Prostate gland (tissue), 2 donors: ENCODE data around the gene CEP112. TPM values are rescaled to one million over a fixed set of nuclear protein-coding genes. Genes with fewer than 3 reads are reported as not detected.

Experiments
- DNase-seq: peaks from one replicate; pipeline ENCODE4 v3.0.0-alpha.2; 2019; ENCODE audit warnings: low spot score
- H3K27ac ChIP-seq, 2 donors: fragments of 200-600 bp; sonication (generic); 2 replicates each; pipeline ENCODE4 v1.5.1; 2017 to 2019
- H3K27me3 ChIP-seq: fragments of 200-600 bp; sonication (generic); replicated peaks from 2 replicates; pipeline ENCODE4 v1.5.1; 2019; ENCODE audit not compliant: insufficient read depth
- H3K36me3 ChIP-seq, 2 donors: fragments of 200-600 bp; sonication (generic); 1 replicate in 1 of 2; 2 replicates in 1 of 2; pipeline versions ENCODE4 v1.5.1 to v1.8.1; 2017 to 2019
- H3K4me1 ChIP-seq: fragments of 200-600 bp; sonication (generic); replicated peaks from 2 replicates; pipeline ENCODE4 v1.5.1; 2019
- H3K4me3 ChIP-seq, 2 donors: fragments of 200-600 bp; sonication (generic); 2 replicates each; pipeline ENCODE4 v1.5.1; 2017 to 2019
- H3K9me3 ChIP-seq: fragments of 200-600 bp; sonication (generic); 2 replicates; pipeline ENCODE4 v1.5.1; 2017
- POLR2A ChIP-seq: fragments of 450-650 bp; IDR thresholded peaks from one replicate; pipeline ENCODE4 v1.6.1; 2016; ENCODE audit warnings: antibody characterized with exemption, mild to moderate bottlenecking
- POLR2AphosphoS5 ChIP-seq: sonication (generic); formaldehyde crosslinking; IDR thresholded peaks from one replicate; pipeline ENCODE4 v1.6.1; 2017; ENCODE audit warnings: antibody characterized with exemption
- WGBS: methylation state at CpG from one replicate; pipeline ENCODE4 v1.1.5; 2018; 5-methylcytosine and 5-hydroxymethylcytosine counted together
- intact Hi-C: fragments of 100-400 bp; cut with DNase I; formaldehyde crosslinking; loops from one replicate; pipeline ENCODE4 v1.14.2; 2022
- total RNA-seq, 2 donors: library from RNA; depleted of rRNA; stranded (reverse); fragments of >200 nt; gene quantifications; one replicate each; pipeline ENCODE4 v1.1.0, GENCODE V29; 2016
- TF ChIP-seq, protein P1 (sequence below), 4 experiments: fragments of 200-600 bp in 2 of 4; fragments of 450-650 bp in 2 of 4; sonication (generic) in 2 of 4; IDR thresholded peaks; 1 replicate in 3 of 4; 2 replicates in 1 of 4; pipeline ENCODE4 v1.5.1; 2016 to 2019; ENCODE audit warnings: antibody characterized with exemption in 4 of 4, mild to moderate bottlenecking in 2 of 4, moderate library complexity in 2 of 4

CEP112 gene
- total RNA-seq, 2 donors from 2014 or later = 2.3 to 22.8 TPM

GRCh38 chr17:66006654-66007053, 185.3 kb downstream of the CEP112 start:
- no peak for TF ChIP-seq POLR2AphosphoS5
- DNase-seq = no peak
- H3K4me3 ChIP-seq = no peak overlapping the region
- 81% methylated on average over 4 of the region's 4 CpGs for WGBS
- H3K9me3 ChIP-seq = no peaks in the 10 kb centered on the region
- no peak overlapping the region for H3K27ac ChIP-seq
- no peaks in the 10 kb centered on the region for H3K36me3 ChIP-seq
- H3K27me3 ChIP-seq = no peaks in the 10 kb centered on the region
- intact Hi-C loops = no loop called here
- no peaks in the 10 kb centered on the region for H3K4me1 ChIP-seq

GRCh38 chr17:66002812-66003211, 189.1 kb downstream of the CEP112 start:
- Histone ChIP-seq H3K4me3 (no peak overlapping the region), H3K4me1 (no peaks in the 10 kb centered on the region), H3K27ac (no peak overlapping the region), H3K27me3 (no peaks in the 10 kb centered on the region), H3K9me3 (no peaks in the 10 kb centered on the region), H3K36me3 (no peaks in the 10 kb centered on the region)
- intact Hi-C loops = no loop called here
- no peak for DNase-seq
- TF ChIP-seq POLR2A = no peak
- TF ChIP-seq, protein P1, sequence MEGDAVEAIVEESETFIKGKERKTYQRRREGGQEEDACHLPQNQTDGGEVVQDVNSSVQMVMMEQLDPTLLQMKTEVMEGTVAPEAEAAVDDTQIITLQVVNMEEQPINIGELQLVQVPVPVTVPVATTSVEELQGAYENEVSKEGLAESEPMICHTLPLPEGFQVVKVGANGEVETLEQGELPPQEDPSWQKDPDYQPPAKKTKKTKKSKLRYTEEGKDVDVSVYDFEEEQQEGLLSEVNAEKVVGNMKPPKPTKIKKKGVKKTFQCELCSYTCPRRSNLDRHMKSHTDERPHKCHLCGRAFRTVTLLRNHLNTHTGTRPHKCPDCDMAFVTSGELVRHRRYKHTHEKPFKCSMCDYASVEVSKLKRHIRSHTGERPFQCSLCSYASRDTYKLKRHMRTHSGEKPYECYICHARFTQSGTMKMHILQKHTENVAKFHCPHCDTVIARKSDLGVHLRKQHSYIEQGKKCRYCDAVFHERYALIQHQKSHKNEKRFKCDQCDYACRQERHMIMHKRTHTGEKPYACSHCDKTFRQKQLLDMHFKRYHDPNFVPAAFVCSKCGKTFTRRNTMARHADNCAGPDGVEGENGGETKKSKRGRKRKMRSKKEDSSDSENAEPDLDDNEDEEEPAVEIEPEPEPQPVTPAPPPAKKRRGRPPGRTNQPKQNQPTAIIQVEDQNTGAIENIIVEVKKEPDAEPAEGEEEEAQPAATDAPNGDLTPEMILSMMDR (IDR thresholded peaks at IDR 0.05) = no peak
- no peak for TF ChIP-seq POLR2AphosphoS5
- WGBS = 16% methylated on average over 1 of the region's 1 CpG

DNA sequence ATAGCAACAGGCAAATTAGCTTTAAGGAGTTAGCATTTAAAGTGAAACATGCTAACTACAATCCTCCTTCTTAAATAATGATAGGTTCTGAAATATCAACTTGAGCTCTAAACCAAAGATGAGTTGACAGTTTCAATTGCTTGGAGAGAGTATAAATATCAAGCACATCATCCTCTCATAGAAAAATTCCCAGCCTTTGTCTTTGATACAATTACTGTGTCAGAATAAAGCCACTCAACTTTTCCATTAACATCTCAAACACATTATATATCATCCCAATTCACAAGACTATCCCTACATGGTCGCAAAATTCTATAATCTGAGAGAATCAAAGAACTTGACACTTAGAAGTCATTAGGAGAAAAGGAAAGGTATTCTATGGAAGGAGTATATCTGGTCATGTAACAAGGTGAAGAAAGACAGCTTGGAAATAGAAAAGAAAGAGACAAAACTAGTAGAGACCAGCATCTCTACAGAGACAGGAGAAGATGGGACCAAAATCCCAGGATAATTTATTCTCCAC, 189.8 kb downstream of the CEP112 start:
- H3K27me3 ChIP-seq = no peaks in the 10 kb centered on the region
- 82% methylated on average over 1 of the region's 1 CpG for WGBS
- no peak for DNase-seq
- H3K36me3 ChIP-seq = no peaks in the 10 kb centered on the region
- H3K9me3 ChIP-seq = no peaks in the 10 kb centered on the region
- no peak overlapping the region for H3K27ac ChIP-seq
- intact Hi-C loops = no loop called here
- H3K4me3 ChIP-seq = no peak overlapping the region
- no peaks in the 10 kb centered on the region for H3K4me1 ChIP-seq
- TF ChIP-seq POLR2AphosphoS5 = no peak
- TF ChIP-seq POLR2A = no peak
- TF ChIP-seq, protein P1 (IDR thresholded peaks at IDR 0.05) = no peak

- intact Hi-C loops = no loop called here
- H3K27ac ChIP-seq = no peak overlapping the region
- H3K4me3 ChIP-seq = no peak overlapping the region
- WGBS = 72% methylated on average over 4 of the region's 4 CpGs
- no peaks in the 10 kb centered on the region for H3K4me1 ChIP-seq
- no peak for DNase-seq
- H3K9me3 ChIP-seq = no peaks in the 10 kb centered on the region
- no peaks in the 10 kb centered on the region for H3K27me3 ChIP-seq
- no peaks in the 10 kb centered on the region for H3K36me3 ChIP-seq
- TF ChIP-seq POLR2AphosphoS5 (no peak), POLR2A (no peak)
- TF ChIP-seq, protein P1 (IDR thresholded peaks at IDR 0.05) = no peak
Measured at GRCh38 chr17:66000216-66000615, 191.7 kb downstream of the CEP112 start.

DNA sequence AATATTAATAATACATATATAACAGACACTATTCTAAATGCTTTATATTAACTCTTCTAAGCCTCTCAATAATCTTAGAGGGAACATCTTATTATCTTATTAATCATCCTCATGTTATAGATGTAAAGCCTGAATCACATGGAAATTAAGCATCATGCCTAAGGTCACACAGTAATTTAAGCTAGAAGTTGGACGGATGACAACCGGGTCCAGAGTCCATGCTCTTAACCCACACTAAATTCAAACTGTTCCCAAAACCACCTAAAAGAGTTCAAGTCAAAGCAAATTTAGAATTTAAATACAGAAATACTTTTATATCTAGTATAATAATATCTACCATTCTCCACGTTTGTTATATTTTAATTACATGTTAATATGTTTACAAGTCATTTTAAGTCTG, 193.3 kb downstream of the CEP112 start:
- Histone ChIP-seq H3K9me3 (no peaks in the 10 kb centered on the region), H3K4me1 (no peaks in the 10 kb centered on the region), H3K27ac (no peak overlapping the region), H3K4me3 (no peak overlapping the region), H3K27me3 (no peaks in the 10 kb centered on the region), H3K36me3 (no peaks in the 10 kb centered on the region)
- DNase-seq = no peak
- intact Hi-C loops = no loop called here
- TF ChIP-seq POLR2A (no peak), POLR2AphosphoS5 (no peak)
- TF ChIP-seq, protein P1 (IDR thresholded peaks at IDR 0.05) = no peak
- 61% methylated on average over 3 of the region's 3 CpGs for WGBS
